K562 treated with DMSO at 1 percent for 48 hours (cell line): ENCODE measurements around the gene PEX1. TPM values are rescaled to one million over a fixed set of nuclear protein-coding genes. Genes with fewer than 3 reads are reported as not detected.

Experiments
- total RNA-seq: library from RNA; unstranded; fragments of 300-600 nt; gene quantifications from 2 replicates; pipeline ENCODE4 v1.2.3, GENCODE V29; 2022; ENCODE audit warnings: low replicate concordance; ENCODE audit errors: extremely low read depth

The PEX1 gene
- total RNA-seq = not detected in 2 replicates

DNA sequence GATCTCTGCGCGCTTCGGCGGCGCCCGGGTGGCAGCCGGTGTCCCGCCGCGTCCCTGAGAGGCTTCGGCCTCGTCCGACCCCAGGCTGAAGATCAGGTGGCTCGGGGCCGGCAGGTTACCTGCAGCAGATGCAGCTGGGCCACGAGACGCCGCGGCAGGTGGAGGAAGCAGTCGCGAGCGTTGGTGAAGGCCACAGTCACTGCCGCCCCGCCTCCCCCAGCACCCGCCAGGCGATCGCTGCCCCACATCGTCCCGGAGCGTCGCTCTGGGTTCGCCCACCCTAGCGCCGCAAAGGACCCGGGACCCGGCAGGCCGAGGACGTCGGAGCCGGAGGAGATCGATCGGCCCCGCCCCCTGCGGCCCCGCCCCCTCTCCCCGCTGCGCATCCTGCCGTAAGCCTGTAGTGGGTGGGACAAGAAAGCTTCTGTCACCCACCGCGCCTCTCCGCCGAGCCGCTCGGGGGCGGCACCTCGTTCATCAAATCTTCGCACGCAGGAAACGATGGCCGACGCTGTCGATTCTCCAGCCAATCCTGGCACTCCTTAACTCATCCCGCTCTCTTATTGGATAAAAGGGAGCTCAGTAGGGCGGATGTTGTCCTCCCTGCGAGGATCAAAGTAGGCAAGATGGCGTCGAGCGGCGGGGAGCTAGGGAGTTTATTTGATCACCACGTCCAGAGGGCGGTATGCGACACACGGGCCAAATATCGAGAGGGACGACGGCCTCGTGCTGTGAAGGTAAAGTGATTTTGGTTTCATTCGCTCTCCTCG is at the start of gene PEX1, which contains the start of gene RBM48:
Gene PEX1, minus strand, starts transcription at position 333 of the 770 bp plus-strand sequence. Its CDS starts 85 bp downstream, at position 248.
Gene RBM48, plus strand, starts transcription at position 608 of the 770 bp plus-strand sequence. Its CDS starts 19 bp downstream, at position 627.

GRCh38 chr7:92477681-92478080 is 50.6 kb downstream of the PEX1 start, which contains the start of gene ERVW-1:
Gene ERVW-1, minus strand, starts transcription at chr7:92477946. Its CDS starts 7,565 bp downstream, at chr7:92470381.

DNA sequence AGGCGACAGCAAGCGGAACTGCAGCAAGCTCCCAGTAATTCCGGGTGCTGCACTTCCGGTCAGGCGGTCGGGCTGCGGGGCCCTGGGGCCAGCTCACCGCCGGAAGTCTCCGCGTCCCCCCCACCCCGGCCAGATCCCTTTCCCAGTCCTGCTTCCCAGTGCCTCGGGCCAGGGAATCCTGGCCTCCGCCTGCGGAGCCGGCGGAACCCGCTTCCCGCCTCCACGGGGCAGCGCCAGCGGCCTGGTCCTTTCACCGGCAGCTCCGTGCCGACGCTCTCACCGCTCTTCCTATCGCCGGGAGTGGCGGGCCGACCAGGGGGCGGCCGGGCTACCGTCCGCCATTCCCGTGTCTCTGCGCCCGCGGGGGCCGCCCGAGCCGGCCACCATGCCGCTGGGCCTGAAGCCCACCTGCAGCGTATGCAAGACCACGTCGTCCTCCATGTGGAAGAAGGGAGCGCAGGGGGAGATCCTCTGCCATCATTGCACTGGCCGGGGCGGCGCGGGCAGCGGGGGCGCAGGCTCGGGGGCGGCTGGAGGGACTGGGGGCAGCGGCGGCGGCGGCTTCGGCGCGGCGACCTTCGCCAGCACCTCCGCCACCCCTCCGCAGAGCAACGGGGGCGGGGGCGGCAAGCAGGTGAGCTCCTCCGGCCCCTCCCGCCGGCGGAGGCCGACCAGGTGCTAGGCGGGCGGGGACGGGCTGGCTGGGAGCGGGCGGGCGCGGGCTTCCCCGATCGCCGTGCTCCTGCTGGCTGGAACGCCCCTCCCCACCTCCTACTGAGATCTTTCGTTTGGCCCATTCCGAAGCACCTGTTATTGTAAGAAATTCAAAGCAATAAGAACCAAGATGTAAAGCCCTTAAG is 80.7 kb downstream of the PEX1 start, which contains the start of gene GATAD1:
Gene GATAD1, plus strand, starts transcription at position 138 of the 860 bp plus-strand sequence. Its CDS starts 248 bp downstream, at position 386.

Other genes with a start within 250 kb of the PEX1 start
- gene GATAD1, start 81.0 kb downstream of the PEX1 start, total RNA-seq = not detected in 2 replicates
- gene ERVW-1, start 50.6 kb downstream of the PEX1 start, total RNA-seq = not detected in 2 replicates
- gene RBM48, start 275 bp upstream of the PEX1 start, total RNA-seq = not detected in 2 replicates
- gene FAM133B, start 61.9 kb upstream of the PEX1 start, total RNA-seq = not detected in 2 replicates